IMR-90 (cell line): Measurements from ENCODE around the gene PSMB5. TPM values are rescaled to one million over a fixed set of nuclear protein-coding genes. Genes with fewer than 3 reads are reported as not detected.

Experiments
- ATAC-seq: fragments of 200-7000 bp; cut with Tn5 transposase; 2 replicates; pipeline ENCODE4 v1.9.1; 2020; ENCODE audit warnings: low read depth, mild to moderate bottlenecking, moderate library complexity
- BruUV-seq: library from RNA; stranded (reverse); fragments of 400-500 nt; replicated peaks from 2 replicates; lab custom pipeline; 2021; lab: Mats Ljungman, UMichigan
- CTCF ChIA-PET: fragments of 300-600 bp; formaldehyde crosslinking; extraction: SDS; loops from one replicate; lab custom pipeline; 2021; ENCODE audit warnings: antibody characterized with exemption; lab: Yijun Ruan, JAX
- POLR2A ChIA-PET: fragments of 300-600 bp; sonication (Branson Sonifier 250); formaldehyde crosslinking; loops from one replicate; lab custom pipeline; 2022; ENCODE audit warnings: antibody characterized with exemption; ENCODE audit not compliant: unreplicated experiment; lab: Charles Lee
- DNase-seq: peaks from one replicate; pipeline ENCODE4 v3.0.0; 2013
- H2AFZ ChIP-seq: replicated peaks from 2 replicates; pipeline ENCODE3; 2013; ENCODE audit warnings: low read length, mild to moderate bottlenecking; ENCODE audit not compliant: poor library complexity
- H2AK5ac ChIP-seq: 2 replicates; pipeline ENCODE4 v1.6.1; 2013; ENCODE audit warnings: low read depth, low read length, inconsistent platforms
- H2AK9ac ChIP-seq: replicated peaks from 2 replicates; pipeline ENCODE3; 2013; ENCODE audit warnings: mild to moderate bottlenecking, low read depth, low read length, moderate library complexity; ENCODE audit not compliant: poor library complexity
- H2BK120ac ChIP-seq: 2 replicates; pipeline ENCODE4 v1.6.1; 2013; ENCODE audit warnings: low read depth, low read length, inconsistent platforms
- H2BK15ac ChIP-seq: 3 replicates; pipeline ENCODE4 v1.6.1; 2013; ENCODE audit warnings: low read depth, low read length, inconsistent platforms
- H2BK20ac ChIP-seq: 2 replicates; pipeline ENCODE4 v1.6.1; 2013; ENCODE audit warnings: low read depth, mild to moderate bottlenecking, inconsistent platforms, low read length, moderate library complexity
- H2BK5ac ChIP-seq: 2 replicates; pipeline ENCODE4 v1.6.1; 2013; ENCODE audit warnings: mild to moderate bottlenecking, low read depth, low read length, inconsistent platforms; ENCODE audit not compliant: poor library complexity, severe bottlenecking
- H3K14ac ChIP-seq: replicated peaks from 2 replicates; pipeline ENCODE4 v1.6.1; 2013; ENCODE audit warnings: low read depth, low read length, inconsistent platforms
- H3K18ac ChIP-seq: 2 replicates; pipeline ENCODE4 v1.6.1; 2013; ENCODE audit warnings: low read depth, low read length, control low read depth
- H3K23ac ChIP-seq: 2 replicates; pipeline ENCODE4 v1.6.1; 2013; ENCODE audit warnings: low read depth, low read length, inconsistent platforms
- H3K27ac ChIP-seq: 2 replicates; pipeline ENCODE4 v1.5.1; 2013; ENCODE audit warnings: mild to moderate bottlenecking, control low read depth, low read length; ENCODE audit not compliant: insufficient read depth
- H3K27me3 ChIP-seq: 2 replicates; pipeline ENCODE4 v1.6.1; 2013; ENCODE audit warnings: low read length; ENCODE audit not compliant: control insufficient read depth, insufficient read depth
- H3K36me3 ChIP-seq: 2 replicates; pipeline ENCODE4 v1.6.1; 2013; ENCODE audit warnings: low read length, mixed read lengths; ENCODE audit not compliant: control insufficient read depth, insufficient read depth
- H3K4ac ChIP-seq: 2 replicates; pipeline ENCODE4 v1.6.1; 2013; ENCODE audit warnings: low read depth, low read length, inconsistent platforms
- H3K4me1 ChIP-seq: 2 replicates; pipeline ENCODE4 v1.6.1; 2013; ENCODE audit warnings: low read length, mixed read lengths; ENCODE audit not compliant: control insufficient read depth, insufficient read depth
- H3K4me2 ChIP-seq: 2 replicates; pipeline ENCODE4 v1.6.1; 2013; ENCODE audit warnings: low read depth, mild to moderate bottlenecking, control low read depth, low read length, moderate library complexity
- H3K4me3 ChIP-seq: 2 replicates; pipeline ENCODE4 v1.5.1; 2013; ENCODE audit warnings: low read depth, mild to moderate bottlenecking, control low read depth, low read length, moderate library complexity; ENCODE audit not compliant: insufficient read depth
- H3K56ac ChIP-seq: 2 replicates; pipeline ENCODE4 v1.6.1; 2013; ENCODE audit warnings: low read length, inconsistent platforms; ENCODE audit not compliant: insufficient read depth; ENCODE audit errors: extremely low read depth
- H3K79me1 ChIP-seq, 2 experiments: 2 replicates each; pipeline ENCODE4 v1.6.1; 2013; ENCODE audit warnings: low read length in 2 of 2, inconsistent platforms in 1 of 2, low read depth in 1 of 2
- H3K9ac ChIP-seq: 2 replicates; pipeline ENCODE4 v1.6.1; 2013; ENCODE audit warnings: low read depth, low read length, control low read depth
- H3K9me1 ChIP-seq: 2 replicates; pipeline ENCODE4 v1.6.1; 2013; ENCODE audit warnings: low read length, inconsistent platforms; ENCODE audit not compliant: insufficient read depth
- H3K9me3 ChIP-seq: 2 replicates; pipeline ENCODE4 v1.6.1; 2013; ENCODE audit warnings: low read length; ENCODE audit not compliant: control insufficient read depth, insufficient read depth
- H4K20me1 ChIP-seq: 2 replicates; pipeline ENCODE4 v1.6.1; 2013; ENCODE audit warnings: low read length, inconsistent platforms; ENCODE audit not compliant: insufficient read depth
- H4K5ac ChIP-seq: 2 replicates; pipeline ENCODE4 v1.6.1; 2013; ENCODE audit warnings: mild to moderate bottlenecking, low read depth, low read length, control low read depth
- H4K8ac ChIP-seq, 2 experiments: 2 replicates each; pipeline ENCODE4 v1.6.1; 2013; ENCODE audit warnings: low read depth in 2 of 2, low read length in 2 of 2, control low read depth in 1 of 2, inconsistent platforms in 1 of 2
- H4K91ac ChIP-seq: 2 replicates; pipeline ENCODE4 v1.6.1; 2013; ENCODE audit warnings: low read depth, low read length, inconsistent platforms; ENCODE audit not compliant: insufficient read depth
- BHLHE40 ChIP-seq: fragments of 150-350 bp; IDR thresholded peaks from 2 replicates; pipeline ENCODE4 v1.6.1; 2016; ENCODE audit warnings: mild to moderate bottlenecking, low read depth, low read length
- CEBPB ChIP-seq: IDR thresholded peaks from 2 replicates; pipeline ENCODE4 v1.6.1; 2012; ENCODE audit warnings: low read depth, low read length, improper control_type of control experiment
- CHD1 ChIP-seq: IDR thresholded peaks from 2 replicates; pipeline ENCODE4 v1.6.1; 2012; ENCODE audit warnings: low read depth, low read length, improper control_type of control experiment
- CTCF ChIP-seq: conservative IDR thresholded peaks from 2 replicates; pipeline ENCODE4 v1.5.1; 2012; ENCODE audit warnings: mild to moderate bottlenecking, low read depth, low read length, improper control_type of control experiment
- ELK1 ChIP-seq: fragments of 150-350 bp; IDR thresholded peaks from 2 replicates; pipeline ENCODE4 v1.6.1; 2016; ENCODE audit warnings: low read depth, mild to moderate bottlenecking, low read length, moderate library complexity, borderline replicate concordance
- FOS ChIP-seq: fragments of 150-350 bp; IDR thresholded peaks from 2 replicates; pipeline ENCODE4 v1.6.1; 2016; ENCODE audit warnings: low read depth, low read length
- MAFK ChIP-seq: IDR thresholded peaks from 2 replicates; pipeline ENCODE4 v1.6.1; 2012; ENCODE audit warnings: low read depth, low read length, improper control_type of control experiment
- MAZ ChIP-seq: IDR thresholded peaks from 2 replicates; pipeline ENCODE4 v1.6.1; 2012; ENCODE audit warnings: low read depth, mild to moderate bottlenecking, low read length, improper control_type of control experiment, moderate library complexity, borderline replicate concordance
- MXI1 ChIP-seq: IDR thresholded peaks from 2 replicates; pipeline ENCODE4 v1.6.1; 2012; ENCODE audit warnings: low read depth, mild to moderate bottlenecking, low read length, moderate library complexity, borderline replicate concordance
- NFE2L2 ChIP-seq: fragments of 150-350 bp; IDR thresholded peaks from 2 replicates; pipeline ENCODE4 v1.6.1; 2016; ENCODE audit warnings: low read depth, mild to moderate bottlenecking, low read length
- POLR2A ChIP-seq: IDR thresholded peaks from 2 replicates; pipeline ENCODE4 v1.6.1; 2012; ENCODE audit warnings: mild to moderate bottlenecking, low read depth, low read length
- RAD21 ChIP-seq: IDR thresholded peaks from 2 replicates; pipeline ENCODE4 v1.6.1; 2012; ENCODE audit warnings: low read length, improper control_type of control experiment
- RCOR1 ChIP-seq: IDR thresholded peaks from 2 replicates; pipeline ENCODE4 v1.6.1; 2012; ENCODE audit warnings: mild to moderate bottlenecking, low read length, improper control_type of control experiment; ENCODE audit not compliant: insufficient replicate concordance
- RFX5 ChIP-seq: IDR thresholded peaks from 2 replicates; pipeline ENCODE4 v1.8.0; 2012; ENCODE audit warnings: low read depth, mild to moderate bottlenecking, low read length, moderate library complexity
- SMC3 ChIP-seq: fragments of 150-350 bp; IDR thresholded peaks from 2 replicates; pipeline ENCODE4 v1.6.1; 2016; ENCODE audit warnings: low read depth, mild to moderate bottlenecking, antibody characterized with exemption, low read length, moderate library complexity
- whole genome bisulfite sequencing, 2 experiments: methylation state at CpG; one replicate each; pipeline versions ENCODE4 v1.1.5 to v1.1.7; 2013; ENCODE audit warnings: missing lambda C conversion rate in 2 of 2; ENCODE audit not compliant: insufficient read length in 1 of 2; ENCODE audit errors: extremely low coverage in 2 of 2; 5-methylcytosine and 5-hydroxymethylcytosine counted together
- dilution Hi-C: fragments of 300-500 bp; cut with HindIII; formaldehyde crosslinking; loops from one replicate; pipeline ENCODE4 v1.14.3; 2018; ENCODE audit warnings: low sequenced_read_pairs; ENCODE audit not compliant: unreplicated experiment
- in situ Hi-C: fragments of 300-500 bp; cut with MboI; formaldehyde crosslinking; loops from 3 replicates; pipeline ENCODE4 v1.14.3; 2019; ENCODE audit warnings: low sequenced_read_pairs, inconsistent platforms, mixed read lengths
- intact Hi-C: fragments of 100-400 bp; cut with micrococcal nuclease; formaldehyde crosslinking; loops from 2 replicates; pipeline ENCODE4 v1.10.0; 2022
- polyA plus RNA-seq, 3 experiments: library from polyadenylated mRNA; depleted of rRNA; stranded (reverse); fragments of >200 nt; gene quantifications; 2 replicates each; pipeline ENCODE4 v1.2.3, GENCODE V29; 2012; ENCODE audit warnings: low replicate concordance in 1 of 3
- total RNA-seq: library from RNA; depleted of rRNA; stranded (reverse); fragments of >200 nt; gene quantifications from 2 replicates; pipeline ENCODE4 v1.2.3, GENCODE V29; 2012
- TF ChIP-seq, protein P1 (sequence below): fragments of 150-350 bp; IDR thresholded peaks from 2 replicates; pipeline ENCODE4 v1.6.1; 2017; ENCODE audit warnings: mild to moderate bottlenecking, antibody characterized with exemption, low read length, low read depth

PSMB5 gene
- total and polyA plus RNA-seq, 2 of the 4 experiments (the other 2 are of a cell fraction) = 310 to 321 TPM

DNA sequence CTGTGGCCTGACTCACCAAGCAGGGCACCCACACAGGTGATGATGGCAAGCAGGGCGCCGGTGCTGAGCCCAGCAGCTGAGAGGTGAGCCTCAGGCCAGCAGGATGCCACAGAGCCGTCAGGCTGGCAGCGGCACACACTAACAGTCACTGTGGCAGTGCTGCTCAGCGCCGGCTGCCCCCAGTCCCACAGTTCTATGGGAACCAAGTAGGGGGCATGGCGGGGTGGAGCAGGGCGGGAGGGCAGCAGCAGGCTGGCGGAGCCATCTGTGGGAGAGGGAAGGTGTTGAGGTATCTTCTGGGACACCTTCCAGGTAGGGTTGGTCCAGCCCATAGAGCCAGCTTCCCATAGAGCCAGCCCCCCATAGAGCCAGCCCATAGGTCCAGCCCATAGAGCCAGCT, 14.3 kb upstream of the PSMB5 start:
- in situ Hi-C loops = no loop called here

More for the DNA sequence above, 14.3 kb upstream of the PSMB5 start:
- intact Hi-C loops = no loop called here
- H3K9ac ChIP-seq = no peak overlapping the region
- no peak overlapping the region for H3K14ac ChIP-seq
- H4K5ac ChIP-seq = no peak overlapping the region
- no peak overlapping the region for H2BK120ac ChIP-seq
- H3K27ac ChIP-seq = no peak overlapping the region
- no peak overlapping the region for H3K4me2 ChIP-seq
- no peak overlapping the region for H3K56ac ChIP-seq
- no peak overlapping the region for H2BK5ac ChIP-seq
- dilution Hi-C loops = no loop called here
- ChIA-PET CTCF (no interaction called here), POLR2A (no interaction called here)
- peaks cover 2% of the 10 kb centered on the region; the same call in 1 of the 2 replicates for H3K36me3 ChIP-seq
- H2AK5ac ChIP-seq = no peak overlapping the region
- H3K4me1 ChIP-seq = peaks cover 4% of the 10 kb centered on the region
- no peaks in the 10 kb centered on the region for H3K79me1 ChIP-seq
- DNase-seq = no peak
- H2BK20ac ChIP-seq = no peak overlapping the region
- peaks cover 8% of the 10 kb centered on the region; the same call in 1 of the 2 replicates for H3K9me1 ChIP-seq
- no peaks in the 10 kb centered on the region for H3K27me3 ChIP-seq
- H3K4ac ChIP-seq = no peak overlapping the region
- H2AK9ac ChIP-seq = no peak overlapping the region
- no peak overlapping the region for H3K4me3 ChIP-seq
- TF ChIP-seq ELK1 (no peak), RAD21 (no peak), CHD1 (no peak), MAZ (no peak), CEBPB (no peak), CTCF (no peak), RCOR1 (no peak), MAFK (no peak), RFX5 (no peak), MXI1 (no peak), FOS (no peak), SMC3 (no peak), BHLHE40 (no peak), NFE2L2 (no peak), POLR2A (no peak)
- TF ChIP-seq, protein P1, sequence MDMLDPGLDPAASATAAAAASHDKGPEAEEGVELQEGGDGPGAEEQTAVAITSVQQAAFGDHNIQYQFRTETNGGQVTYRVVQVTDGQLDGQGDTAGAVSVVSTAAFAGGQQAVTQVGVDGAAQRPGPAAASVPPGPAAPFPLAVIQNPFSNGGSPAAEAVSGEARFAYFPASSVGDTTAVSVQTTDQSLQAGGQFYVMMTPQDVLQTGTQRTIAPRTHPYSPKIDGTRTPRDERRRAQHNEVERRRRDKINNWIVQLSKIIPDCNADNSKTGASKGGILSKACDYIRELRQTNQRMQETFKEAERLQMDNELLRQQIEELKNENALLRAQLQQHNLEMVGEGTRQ = no peak
- H3K18ac ChIP-seq = no peak overlapping the region
- no TSS peak for BruUV-seq
- no peaks in the 10 kb centered on the region for H3K9me3 ChIP-seq
- 100% methylated on average over 3 of the region's 9 CpGs; no CpG with 5 or more reads in 1 of the 2 experiments for WGBS, 2 experiments
- no peak for ATAC-seq
- H4K8ac ChIP-seq = no peak overlapping the region
- no peak overlapping the region for H3K23ac ChIP-seq
- H2AFZ ChIP-seq = no peak overlapping the region
- no peak overlapping the region for H4K91ac ChIP-seq
- no peak overlapping the region for H2BK15ac ChIP-seq
- H4K20me1 ChIP-seq = no peaks in the 10 kb centered on the region; the same call in 1 of the 2 replicates
